Renal pelvis (tissue), 12 donors: ENCODE measurements around the gene ASH1L. TPM values are rescaled to one million over a fixed set of nuclear protein-coding genes. Genes with fewer than 3 reads are reported as not detected.
A peak's percentile ranks its signal among the peaks of the same experiment; 100 is the strongest.
"Not testable (repeated sequence)": the region's sequence is repeated elsewhere in the genome, so short reads cannot be mapped to it uniquely, and the experiment has no call there.

Experiments
- DNase-seq: peaks from one replicate; pipeline ENCODE4 v3.0.0-alpha.2; 2013
- long read RNA-seq, 16 experiments: transcript quantifications; one replicate each; lab custom pipeline, GENCODE V29; 2026
- polyA plus RNA-seq, 3 donors: library from polyadenylated mRNA; unstranded; fragments of 120-200 nt; gene quantifications; one replicate each; pipeline ENCODE4 v1.2.1, GENCODE V29; 2013; ENCODE audit not compliant: insufficient read length in 3 of 3

The ASH1L gene, protein sequence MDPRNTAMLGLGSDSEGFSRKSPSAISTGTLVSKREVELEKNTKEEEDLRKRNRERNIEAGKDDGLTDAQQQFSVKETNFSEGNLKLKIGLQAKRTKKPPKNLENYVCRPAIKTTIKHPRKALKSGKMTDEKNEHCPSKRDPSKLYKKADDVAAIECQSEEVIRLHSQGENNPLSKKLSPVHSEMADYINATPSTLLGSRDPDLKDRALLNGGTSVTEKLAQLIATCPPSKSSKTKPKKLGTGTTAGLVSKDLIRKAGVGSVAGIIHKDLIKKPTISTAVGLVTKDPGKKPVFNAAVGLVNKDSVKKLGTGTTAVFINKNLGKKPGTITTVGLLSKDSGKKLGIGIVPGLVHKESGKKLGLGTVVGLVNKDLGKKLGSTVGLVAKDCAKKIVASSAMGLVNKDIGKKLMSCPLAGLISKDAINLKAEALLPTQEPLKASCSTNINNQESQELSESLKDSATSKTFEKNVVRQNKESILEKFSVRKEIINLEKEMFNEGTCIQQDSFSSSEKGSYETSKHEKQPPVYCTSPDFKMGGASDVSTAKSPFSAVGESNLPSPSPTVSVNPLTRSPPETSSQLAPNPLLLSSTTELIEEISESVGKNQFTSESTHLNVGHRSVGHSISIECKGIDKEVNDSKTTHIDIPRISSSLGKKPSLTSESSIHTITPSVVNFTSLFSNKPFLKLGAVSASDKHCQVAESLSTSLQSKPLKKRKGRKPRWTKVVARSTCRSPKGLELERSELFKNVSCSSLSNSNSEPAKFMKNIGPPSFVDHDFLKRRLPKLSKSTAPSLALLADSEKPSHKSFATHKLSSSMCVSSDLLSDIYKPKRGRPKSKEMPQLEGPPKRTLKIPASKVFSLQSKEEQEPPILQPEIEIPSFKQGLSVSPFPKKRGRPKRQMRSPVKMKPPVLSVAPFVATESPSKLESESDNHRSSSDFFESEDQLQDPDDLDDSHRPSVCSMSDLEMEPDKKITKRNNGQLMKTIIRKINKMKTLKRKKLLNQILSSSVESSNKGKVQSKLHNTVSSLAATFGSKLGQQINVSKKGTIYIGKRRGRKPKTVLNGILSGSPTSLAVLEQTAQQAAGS (N-terminal part only)
- polyA plus RNA-seq: 10 to 100 TPM; 37.0 to 51.6 (median 47.1) TPM
- long read RNA-seq, donor 1: 0 reads
- long read RNA-seq, donor 2: 0 reads
- long read RNA-seq, donor 3, partial matches to known transcripts: 5 of 5 reads
- long read RNA-seq, donor 3, other reads (novel, unspliced or antisense): 0 of 5 reads
- long read RNA-seq, donor 4: 0 reads
- long read RNA-seq, donor 5, partial matches to known transcripts: 0 of 1 reads
- long read RNA-seq, donor 5, other reads (novel, unspliced or antisense): 0 of 1 reads
- long read RNA-seq, donor 6, partial matches to known transcripts: 5 of 11 reads
- long read RNA-seq, donor 6, other reads (novel, unspliced or antisense): 5 of 11 reads
- long read RNA-seq, donor 7, partial matches to known transcripts: 20 of 21 reads
- long read RNA-seq, donor 7, other reads (novel, unspliced or antisense): 0 of 21 reads
- long read RNA-seq, donor 8, partial matches to known transcripts: 10 of 11 reads
- long read RNA-seq, donor 8, other reads (novel, unspliced or antisense): 0 of 11 reads
- long read RNA-seq, donor 9, partial matches to known transcripts: 0 of 1 reads
- long read RNA-seq, donor 9, other reads (novel, unspliced or antisense): 0 of 1 reads
- long read RNA-seq, donor 10: 0 reads
- long read RNA-seq, donor 11, partial matches to known transcripts: 5 of 5 reads
- long read RNA-seq, donor 11, other reads (novel, unspliced or antisense): 0 of 5 reads
- long read RNA-seq, donor 12, partial matches to known transcripts: 233 of 239 reads
- long read RNA-seq, donor 12, other reads (novel, unspliced or antisense): 6 of 239 reads
- long read RNA-seq, donor 13, partial matches to known transcripts: 7 of 7 reads
- long read RNA-seq, donor 13, other reads (novel, unspliced or antisense): 0 of 7 reads
- long read RNA-seq, donor 14: 0 reads
- long read RNA-seq, donor 15, partial matches to known transcripts: 438 of 556 reads
- long read RNA-seq, donor 15, other reads (novel, unspliced or antisense): 117 of 556 reads
- long read RNA-seq, donor 16, partial matches to known transcripts: 9 of 9 reads
- long read RNA-seq, donor 16, other reads (novel, unspliced or antisense): 0 of 9 reads

- DNase-seq: peak; percentile 96
These were observed at the start of gene ASH1L for GRCh38 chr1:155562581-155563376. TSS of gene ASH1L (minus strand) at chr1:155562803. CDS start at chr1:155521519, 41,284 bp downstream.

- DNase-seq: not testable (repeated sequence)
These were observed 47.6 kb upstream of the ASH1L start for GRCh38 chr1:155610257-155610647.

DNA sequence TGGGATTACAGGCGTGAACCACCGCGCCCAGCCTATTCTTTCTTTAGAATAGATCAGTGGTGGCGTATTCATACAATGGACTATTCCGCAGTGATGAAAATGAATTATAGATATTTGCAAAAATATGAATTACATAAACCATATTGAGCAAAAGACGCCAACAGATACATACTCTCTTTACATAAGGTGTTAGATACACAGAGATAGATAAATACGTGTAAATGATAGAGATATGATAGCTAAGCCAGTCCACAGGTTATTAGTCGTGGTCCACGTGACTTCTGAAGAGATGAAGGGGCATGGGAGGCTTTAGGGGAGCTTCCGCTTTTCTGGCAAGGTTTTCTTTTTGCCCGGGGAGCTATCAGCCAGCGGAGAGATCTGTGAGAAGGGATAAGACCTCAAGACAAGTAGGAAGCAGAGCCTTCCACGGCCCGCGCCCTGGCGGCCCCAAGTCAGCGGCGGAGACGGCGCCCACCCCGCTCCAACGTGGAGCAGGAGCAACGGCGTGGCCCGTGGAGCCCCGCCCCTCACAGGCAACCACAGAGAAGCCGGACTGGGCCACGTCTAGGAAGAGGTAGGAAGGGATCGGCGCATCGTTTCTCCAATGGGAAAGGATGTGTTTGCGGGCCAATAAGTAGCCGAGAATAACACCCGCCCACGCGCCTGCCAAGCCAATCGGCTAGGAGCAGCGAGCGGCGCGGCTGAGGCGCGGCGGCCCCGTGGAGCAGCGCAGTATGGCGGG, 47.1 kb upstream of the ASH1L start, which contains the start of gene MSTO1:
MSTO1 (plus strand) TSS at position 704 of the 742 bp plus-strand sequence; CDS start at position 735, 31 bp downstream.
- DNase-seq: peak; percentile 96

DNA sequence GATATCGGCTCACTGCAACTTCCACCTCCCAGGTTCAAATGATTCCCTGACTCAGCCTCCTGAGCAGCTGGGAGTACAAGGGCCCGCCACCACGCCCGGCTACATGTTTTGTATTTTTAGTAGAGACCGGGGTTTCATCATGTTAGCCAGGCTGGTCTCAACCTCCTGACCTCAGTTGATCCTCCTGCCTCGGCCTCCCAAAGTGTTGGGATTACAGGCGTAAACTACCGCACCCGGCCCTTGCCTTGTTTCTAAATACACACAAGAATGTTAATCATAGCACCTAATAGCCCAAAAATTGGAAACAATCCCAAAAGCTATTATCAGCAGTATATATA, 46.3 kb upstream of the ASH1L start:
- no peak for DNase-seq

DNA sequence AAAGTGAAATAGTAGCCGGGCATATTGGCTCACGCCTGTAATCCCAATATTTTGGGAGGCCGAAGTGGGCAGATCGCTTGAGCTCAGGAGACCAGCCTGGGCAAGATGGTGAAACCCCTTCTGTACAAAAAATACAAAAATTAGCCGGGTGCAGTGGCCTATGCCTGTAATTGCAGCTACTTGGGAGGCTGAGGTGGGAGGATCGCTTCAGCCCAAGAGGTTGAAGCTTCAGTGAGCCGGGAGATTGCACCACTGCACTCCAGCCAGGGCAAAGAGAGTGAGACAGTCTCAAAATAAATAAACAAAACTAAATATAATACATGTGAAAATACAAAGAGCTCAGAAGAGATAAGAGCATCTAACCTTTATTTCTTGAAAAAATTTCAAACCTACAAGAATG, 45.1 kb upstream of the ASH1L start:
- DNase-seq: no peak

GRCh38 chr1:155599828-155600572, 37.4 kb upstream of the ASH1L start:
- not testable (repeated sequence) for DNase-seq

- peak; percentile 12 for DNase-seq
These were observed 36.3 kb upstream of the ASH1L start for GRCh38 chr1:155598842-155599331.

DNA sequence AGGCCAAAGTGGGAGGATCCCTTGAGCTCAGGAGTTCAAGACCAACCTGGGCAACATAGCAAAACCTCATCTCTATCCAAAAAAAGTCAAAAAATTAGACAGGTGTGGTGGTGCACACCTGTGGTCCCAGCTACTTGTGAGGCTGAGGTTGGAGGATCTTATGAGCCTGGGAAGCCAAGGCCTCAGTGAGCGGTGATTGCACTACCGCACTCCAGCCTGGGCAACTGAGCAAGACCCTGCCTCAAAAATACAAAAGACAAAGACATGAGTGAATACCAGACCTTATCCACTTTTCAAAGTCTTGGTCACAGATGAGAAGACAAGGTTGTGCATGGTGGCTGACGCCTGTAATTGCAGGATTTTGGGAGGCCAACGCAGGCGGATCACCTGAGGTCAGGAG, 34.3 kb upstream of the ASH1L start:
- DNase-seq: no peak

GRCh38 chr1:155595877-155596474, 33.4 kb upstream of the ASH1L start:
- not testable (repeated sequence) for DNase-seq

- DNase-seq: peak; percentile 54
These were observed 29.2 kb upstream of the ASH1L start for GRCh38 chr1:155591770-155592169.

DNA sequence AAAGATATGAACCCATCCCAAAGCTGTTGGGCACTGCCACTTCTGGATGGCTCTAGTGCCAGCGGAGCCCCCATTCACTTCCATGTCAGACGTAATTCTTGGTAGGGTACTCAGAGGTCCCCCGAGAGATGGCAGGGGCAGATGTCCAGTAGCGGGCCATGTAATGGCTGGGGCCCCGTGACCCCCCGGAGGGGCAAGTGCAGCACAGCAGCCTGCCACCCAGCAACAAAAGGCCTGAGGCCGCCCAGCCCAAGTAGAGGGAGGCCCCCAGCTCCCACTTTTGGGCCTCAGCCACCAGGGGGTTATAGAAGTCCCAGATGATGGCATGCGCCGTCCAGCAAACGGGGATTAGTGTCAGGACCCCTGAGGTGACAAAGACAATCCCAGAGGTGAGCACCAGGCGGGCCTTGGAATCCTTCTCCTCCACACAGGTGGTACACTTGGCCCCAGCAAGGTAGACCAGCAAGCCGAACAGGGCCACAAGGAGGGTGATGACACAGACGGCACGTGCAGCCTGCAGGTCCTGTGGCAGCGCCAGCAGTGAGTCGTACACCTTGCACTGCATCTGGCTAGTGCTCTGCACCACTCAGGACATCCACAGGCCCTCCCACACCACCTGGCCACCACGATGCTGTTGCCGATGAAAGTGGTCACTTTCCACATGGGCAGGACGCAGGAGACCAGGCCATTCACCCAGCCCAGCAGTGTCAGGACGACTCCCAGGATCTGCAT, 28.1 kb upstream of the ASH1L start:
- DNase-seq: not testable (repeated sequence)

DNA sequence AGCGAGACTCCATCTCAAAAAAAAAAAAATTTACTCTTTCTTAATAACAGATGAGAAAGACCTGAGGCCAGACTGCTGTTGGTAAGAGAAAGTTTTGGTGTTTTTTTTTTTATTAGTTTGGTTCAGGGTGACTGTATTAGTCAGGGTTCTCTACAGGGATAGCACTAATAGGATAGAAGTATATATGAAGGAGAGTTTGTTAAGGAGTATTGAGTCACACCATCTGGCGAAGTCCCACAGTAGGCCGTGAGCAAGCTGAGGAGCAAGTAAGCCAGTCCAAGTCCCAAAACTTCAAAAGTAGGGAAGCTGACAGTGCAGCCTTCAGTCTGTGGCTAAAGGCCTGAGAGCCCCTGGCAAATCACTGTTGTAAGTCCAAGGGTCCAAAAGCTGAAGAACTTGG, 26.7 kb upstream of the ASH1L start:
- not testable (repeated sequence) for DNase-seq

- not testable (repeated sequence) for DNase-seq
These were observed 21.2 kb upstream of the ASH1L start for GRCh38 chr1:155583846-155584245.

- DNase-seq: not testable (repeated sequence)
These were observed 13.0 kb upstream of the ASH1L start for GRCh38 chr1:155575608-155576007.

GRCh38 chr1:155574077-155574476, 11.5 kb upstream of the ASH1L start:
- DNase-seq: no peak

- no peak for DNase-seq
These were observed 8.0 kb upstream of the ASH1L start for GRCh38 chr1:155570593-155570990.
